ENCODE measurements around the gene PGM2. TPM values are rescaled to one million over a fixed set of nuclear protein-coding genes. Genes with fewer than 3 reads are reported as not detected.

PGM2 gene
- total and polyA plus RNA-seq, 10 of the 15 experiments (the other 5 are each of a cell fraction or from before 2014, with no cell fraction given), result 11.9 to 41.7 (median 37.1) TPM

GRCh38 chr4:37881811-37882210 lies 55.3 kb downstream of the PGM2 start:
- no peaks in the 10 kb centered on the region for H3K79me2 ChIP-seq (ENCODE audit: control insufficient read depth, insufficient read depth, low read length)
- no peak overlapping the region for H3K4me3 ChIP-seq
- ChIA-PET SMC1A (ENCODE audit: uncharacterized antibody, unreplicated experiment) (no interaction called here), POLR2A (no interaction called here), CTCF (no interaction called here), RAD21 (ENCODE audit: unreplicated experiment) (no interaction called here)
- H3K9me3 ChIP-seq (replicated peaks; ENCODE audit: control insufficient read depth, insufficient read depth, low read length), result no peaks in the 10 kb centered on the region
- DNase-seq (ENCODE audit: low read depth, low spot score) (no peak), FAIRE-seq (no peak), ATAC-seq (no peak)
- no peak for TF ChIP-seq MYB (IDR thresholded peaks at IDR 0.05; ENCODE audit: borderline replicate concordance, low read depth, low read length)
- no peak for TF ChIP-seq ZBED1 (IDR thresholded peaks at IDR 0.05; ENCODE audit: borderline replicate concordance)
- no peak for TF ChIP-seq CHD2 (IDR thresholded peaks at IDR 0.05; ENCODE audit: borderline replicate concordance, low read depth, low read length)
- no peak for TF ChIP-seq KLF5 (IDR thresholded peaks at IDR 0.05; ENCODE audit: partially characterized antibody)
- no peak for TF ChIP-seq JUNB (IDR thresholded peaks at IDR 0.05)
- TF ChIP-seq CEBPB (IDR thresholded peaks at IDR 0.05; ENCODE audit: borderline replicate concordance in 1 of 2, low read depth in 2 of 2, low read length in 2 of 2), result no peak
- TF ChIP-seq ATF3 (IDR thresholded peaks at IDR 0.05; ENCODE audit: borderline replicate concordance, extremely low read depth, low read depth, low read length), result no peak
- no peak for TF ChIP-seq BHLHE40 (IDR thresholded peaks at IDR 0.05; ENCODE audit: borderline replicate concordance in 1 of 2, low read depth in 2 of 2, low read length in 1 of 2)
- TF ChIP-seq FOS (IDR thresholded peaks at IDR 0.05; ENCODE audit: borderline replicate concordance, extremely low read depth, insufficient read length), result no peak
- no peak for TF ChIP-seq POLR2AphosphoS2 (IDR thresholded peaks at IDR 0.05; ENCODE audit: low read depth, low read length)
- no peak for TF ChIP-seq IKZF2 (IDR thresholded peaks at IDR 0.05)
- no peak for TF ChIP-seq SRF (IDR thresholded peaks at IDR 0.05; ENCODE audit: low read depth in 2 of 2, low read length in 2 of 2)
- no peak for TF ChIP-seq BCLAF1 (IDR thresholded peaks at IDR 0.05)
- peaks cover 5% of the 10 kb centered on the region; the same call in 1 of the 2 replicates for H3K4me1 ChIP-seq (ENCODE audit: control insufficient read depth, insufficient read depth, low read length)
- BruUV-seq (replicated peaks), result no TSS peak
- H3K4me2 ChIP-seq (ENCODE audit: control insufficient read depth, insufficient read depth), result no peak overlapping the region
- in situ Hi-C loops (cut with MboI) (no loop called here), intact Hi-C loops (cut with micrococcal nuclease; ENCODE audit: unreplicated experiment) (no loop called here)
- no peaks in the 10 kb centered on the region for H3K27me3 ChIP-seq (replicated peaks in 1 of 2; ENCODE audit: control insufficient read depth in 2 of 2, insufficient read depth in 2 of 2, low read length in 1 of 2)
- no peaks in the 10 kb centered on the region for H3K36me3 ChIP-seq (ENCODE audit: control insufficient read depth in 2 of 2, insufficient read depth in 2 of 2, low read length in 1 of 2)
- H3K9ac ChIP-seq (ENCODE audit: control insufficient read depth, insufficient read depth, low read length), result no peak overlapping the region
- no peak overlapping the region for H3K27ac ChIP-seq (ENCODE audit: control insufficient read depth, insufficient read depth)
- no peak overlapping the region for H2AFZ ChIP-seq (ENCODE audit: control insufficient read depth, low read depth, low read length)
- 79% methylated on average over 5 of the region's 5 CpGs for WGBS (ENCODE audit: insufficient coverage, insufficient replicate concordance, low lambda C conversion rate, missing lambda C conversion rate)
- H4K20me1 ChIP-seq (ENCODE audit: control insufficient read depth, insufficient read depth), result no peaks in the 10 kb centered on the region
